Measurements from ENCODE around the gene ROR2. TPM values are rescaled to one million over a fixed set of nuclear protein-coding genes. Genes with fewer than 3 reads are reported as not detected.

ROR2 gene
- total and polyA plus RNA-seq, 11 donors: 0.18 to 9.0 (median 0.49) TPM

DNA sequence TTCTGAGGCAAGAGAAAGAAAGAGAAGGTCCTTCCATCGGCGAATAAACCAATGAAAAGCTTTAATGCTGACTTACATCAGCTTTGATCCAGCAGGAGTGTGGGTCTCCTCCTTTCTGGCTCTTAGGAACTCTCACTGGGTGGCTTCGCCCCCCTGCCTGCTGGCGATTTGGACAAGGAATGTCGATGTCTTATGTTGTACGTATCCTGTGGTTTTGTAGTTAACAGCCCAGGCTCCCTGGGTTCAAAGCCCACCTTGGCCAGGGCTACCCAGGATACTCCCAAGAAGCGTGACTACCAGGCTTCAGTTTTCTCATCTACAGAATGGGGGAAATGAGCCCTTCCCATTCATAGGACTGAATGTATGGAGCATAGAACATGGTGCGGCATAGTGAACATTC, 124.2 kb downstream of the ROR2 start:
- WGBS, 4 donors: 82 to 93% (median 90%) methylated on average over 8 of the region's 8 CpGs

DNA sequence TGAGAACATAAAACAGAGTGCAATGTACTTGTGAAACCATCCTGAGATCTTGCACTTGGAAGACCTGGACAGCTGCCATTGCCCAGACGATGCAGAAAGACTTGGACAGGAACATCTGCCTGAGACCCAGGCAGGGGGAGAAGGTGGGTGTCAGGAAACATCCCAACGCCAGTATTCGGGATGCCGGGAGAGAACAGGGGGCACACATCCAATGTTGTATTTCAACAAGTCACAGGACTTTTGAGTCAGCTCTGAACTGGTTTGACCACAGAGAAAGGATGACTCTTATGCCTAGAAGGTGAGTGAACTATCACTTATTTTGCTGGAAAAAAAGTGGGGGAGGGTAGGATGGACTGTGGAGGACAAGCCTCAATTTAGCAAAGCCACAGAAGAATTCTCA, 124.6 kb downstream of the ROR2 start:
- Histone ChIP-seq H3K27ac (peak overlapping the region in 3 of 12 donors; percentile 40 to 67 (median 53)), H3K4me3 (no peak overlapping the region), H3K4me1 (peaks cover 0 to 3% (median 0%) of the 10 kb centered on the region in 12 donors), H3K9me3 (peaks cover 0 to 10% (median 0%) of the 10 kb centered on the region in 12 donors), H3K27me3 (no peaks in the 10 kb centered on the region), H3K36me3 (no peaks in the 10 kb centered on the region)
- 56 to 69% (median 66%) methylated on average over 4 of the region's 4 CpGs for WGBS, 4 donors
- ATAC-seq: no peak
- intact Hi-C loops (cut with DNase I): no loop called here
- DNase-seq: no peak
- no peak for TF ChIP-seq POLR2A (IDR thresholded peaks at IDR 0.05)
- TF ChIP-seq, protein P1, sequence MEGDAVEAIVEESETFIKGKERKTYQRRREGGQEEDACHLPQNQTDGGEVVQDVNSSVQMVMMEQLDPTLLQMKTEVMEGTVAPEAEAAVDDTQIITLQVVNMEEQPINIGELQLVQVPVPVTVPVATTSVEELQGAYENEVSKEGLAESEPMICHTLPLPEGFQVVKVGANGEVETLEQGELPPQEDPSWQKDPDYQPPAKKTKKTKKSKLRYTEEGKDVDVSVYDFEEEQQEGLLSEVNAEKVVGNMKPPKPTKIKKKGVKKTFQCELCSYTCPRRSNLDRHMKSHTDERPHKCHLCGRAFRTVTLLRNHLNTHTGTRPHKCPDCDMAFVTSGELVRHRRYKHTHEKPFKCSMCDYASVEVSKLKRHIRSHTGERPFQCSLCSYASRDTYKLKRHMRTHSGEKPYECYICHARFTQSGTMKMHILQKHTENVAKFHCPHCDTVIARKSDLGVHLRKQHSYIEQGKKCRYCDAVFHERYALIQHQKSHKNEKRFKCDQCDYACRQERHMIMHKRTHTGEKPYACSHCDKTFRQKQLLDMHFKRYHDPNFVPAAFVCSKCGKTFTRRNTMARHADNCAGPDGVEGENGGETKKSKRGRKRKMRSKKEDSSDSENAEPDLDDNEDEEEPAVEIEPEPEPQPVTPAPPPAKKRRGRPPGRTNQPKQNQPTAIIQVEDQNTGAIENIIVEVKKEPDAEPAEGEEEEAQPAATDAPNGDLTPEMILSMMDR (IDR thresholded peaks at IDR 0.05): no peak

More for the DNA sequence above, 124.2 kb downstream of the ROR2 start:
- peaks cover 0 to 3% (median 0%) of the 10 kb centered on the region in 12 donors for H3K4me1 ChIP-seq
- H3K4me3 ChIP-seq: no peak overlapping the region
- ATAC-seq: no peak
- intact Hi-C loops (cut with DNase I): no loop called here
- H3K36me3 ChIP-seq: no peaks in the 10 kb centered on the region
- H3K27ac ChIP-seq: peak overlapping the region in 1 of 12 donors; percentile 67
- H3K9me3 ChIP-seq: peaks cover 0 to 10% (median 0%) of the 10 kb centered on the region in 12 donors
- no peak for DNase-seq
- H3K27me3 ChIP-seq: no peaks in the 10 kb centered on the region
- TF ChIP-seq, protein P1 (IDR thresholded peaks at IDR 0.05): no peak
- no peak for TF ChIP-seq POLR2A (IDR thresholded peaks at IDR 0.05)

DNA sequence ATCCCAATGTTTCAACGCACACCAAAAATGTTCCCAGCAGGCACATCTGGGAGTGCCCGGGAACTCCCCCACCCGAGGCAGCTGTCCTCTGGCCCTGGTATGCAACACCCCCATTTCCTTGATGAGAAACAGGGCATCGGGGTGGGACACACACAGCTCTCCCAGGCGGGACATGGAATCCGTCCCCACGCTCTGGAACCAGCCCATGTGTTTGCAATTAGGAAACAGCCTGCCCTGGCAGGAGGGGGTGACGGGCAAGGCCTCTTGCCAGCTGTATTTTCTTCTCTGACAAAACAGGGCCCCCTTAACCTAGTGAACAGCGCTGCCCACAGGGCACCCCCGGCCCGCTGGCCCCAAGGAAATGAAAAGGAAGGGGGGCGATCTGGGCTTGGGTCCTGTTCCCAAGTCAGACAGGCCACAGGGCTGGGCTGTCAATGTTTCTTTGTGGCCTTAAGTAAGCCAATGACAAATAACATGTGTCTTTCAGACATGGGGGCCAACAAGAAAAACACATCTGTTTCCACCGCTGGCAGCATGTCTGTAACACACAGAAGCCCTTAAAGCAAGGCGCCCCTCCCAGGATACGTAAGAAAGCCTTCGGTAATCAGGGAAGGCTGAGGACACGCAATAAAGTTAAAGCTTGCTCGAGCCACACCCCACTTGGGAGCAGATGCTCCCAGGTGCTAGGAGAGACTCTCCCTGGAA, 125.3 kb downstream of the ROR2 start:
- WGBS, 4 donors: 57 to 70% (median 62%) methylated on average over 16 to 18 of the region's 18 CpGs
- no peaks in the 10 kb centered on the region for H3K27me3 ChIP-seq
- peaks cover 0 to 10% (median 0%) of the 10 kb centered on the region in 12 donors for H3K9me3 ChIP-seq
- peak in 1 of 5 donors; percentile 56 for DNase-seq
- intact Hi-C loops (cut with DNase I): no loop called here
- peak overlapping the region in 6 of 12 donors; percentile 4 to 32 (median 24) for H3K4me3 ChIP-seq
- peak in 3 of 4 donors; percentile 57 to 70 (median 67) for ATAC-seq
- H3K4me1 ChIP-seq: peaks cover 0 to 3% (median 0%) of the 10 kb centered on the region in 12 donors
- no peaks in the 10 kb centered on the region for H3K36me3 ChIP-seq
- H3K27ac ChIP-seq: peak overlapping the region in 5 of 12 donors; percentile 9 to 67 (median 43)
- TF ChIP-seq, protein P1 (IDR thresholded peaks at IDR 0.05): no peak
- no peak for TF ChIP-seq POLR2A (IDR thresholded peaks at IDR 0.05)

DNA sequence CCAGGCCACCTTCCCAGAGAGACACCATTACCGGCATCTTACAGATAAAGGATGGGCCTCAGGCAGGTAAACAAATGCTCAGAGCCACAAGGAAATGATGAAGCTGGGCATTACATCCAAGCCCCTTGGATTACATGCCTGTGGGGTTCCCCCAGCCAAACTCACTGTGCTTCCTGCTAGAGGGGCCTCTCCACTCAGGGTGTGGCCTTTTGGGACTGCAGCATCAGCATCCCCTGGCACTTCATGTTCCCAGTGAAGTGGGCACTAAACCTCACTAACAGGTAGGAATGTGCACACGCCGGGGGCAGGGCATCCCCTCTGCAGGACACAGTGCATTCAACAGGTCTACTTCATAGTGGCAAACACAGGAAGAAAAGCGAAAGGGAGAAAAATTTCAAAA, 125.9 kb downstream of the ROR2 start:
- intact Hi-C loops (cut with DNase I): no loop called here
- peaks cover 0 to 10% (median 0%) of the 10 kb centered on the region in 12 donors for H3K9me3 ChIP-seq
- peaks cover 0 to 3% (median 0%) of the 10 kb centered on the region in 12 donors for H3K4me1 ChIP-seq
- TF ChIP-seq POLR2A (IDR thresholded peaks at IDR 0.05): no peak
- 77 to 89% (median 81%) methylated on average over 4 of the region's 4 CpGs for WGBS, 4 donors
- ATAC-seq: no peak
- H3K36me3 ChIP-seq: no peaks in the 10 kb centered on the region
- no peak for DNase-seq
- peak overlapping the region in 5 of 12 donors; percentile 4 to 32 (median 27) for H3K4me3 ChIP-seq
- peak overlapping the region in 1 of 12 donors; percentile 67 for H3K27ac ChIP-seq
- no peaks in the 10 kb centered on the region for H3K27me3 ChIP-seq

Measured in heart left ventricle (tissue), 16 donors.